GM18517 (cell line): Measurements from ENCODE around the gene CXCL17.
"Not testable (repeated sequence)": the region's sequence is repeated elsewhere in the genome, so short reads cannot be mapped to it uniquely, and the experiment has no call there.

ENCODE experiments used
- ATAC-seq: cut with Tn5 transposase; IDR thresholded peaks from one replicate; pipeline ENCODE4 v1.9.1; 2021; ENCODE audit warnings: mild to moderate bottlenecking, moderate library complexity; ENCODE audit not compliant: unreplicated experiment

Gene CXCL17

DNA sequence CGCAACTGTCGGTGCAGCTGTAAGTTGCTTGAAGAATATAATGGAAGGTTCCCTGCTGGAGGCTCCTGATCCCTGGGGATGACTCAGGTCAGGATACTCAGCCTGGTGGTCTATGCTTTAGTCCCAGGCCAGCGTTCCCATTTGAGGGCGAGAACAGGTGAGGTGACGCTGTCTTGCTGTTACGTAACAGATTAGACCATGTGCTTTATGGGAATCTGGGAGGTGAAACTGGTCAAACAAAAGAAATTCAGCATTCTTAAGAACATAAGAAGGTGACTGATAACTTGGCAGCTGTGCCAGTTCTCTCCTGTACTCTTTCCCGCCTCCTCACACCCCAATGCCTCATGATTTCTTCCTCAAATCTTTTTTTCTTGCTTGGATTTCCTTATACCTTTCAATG is at the start of gene CXCL17:
CXCL17 (minus strand) TSS at position 114 of the 400 bp plus-strand sequence. CDS start 114 bp downstream, outside the sequence.
- ATAC-seq: no peak

DNA sequence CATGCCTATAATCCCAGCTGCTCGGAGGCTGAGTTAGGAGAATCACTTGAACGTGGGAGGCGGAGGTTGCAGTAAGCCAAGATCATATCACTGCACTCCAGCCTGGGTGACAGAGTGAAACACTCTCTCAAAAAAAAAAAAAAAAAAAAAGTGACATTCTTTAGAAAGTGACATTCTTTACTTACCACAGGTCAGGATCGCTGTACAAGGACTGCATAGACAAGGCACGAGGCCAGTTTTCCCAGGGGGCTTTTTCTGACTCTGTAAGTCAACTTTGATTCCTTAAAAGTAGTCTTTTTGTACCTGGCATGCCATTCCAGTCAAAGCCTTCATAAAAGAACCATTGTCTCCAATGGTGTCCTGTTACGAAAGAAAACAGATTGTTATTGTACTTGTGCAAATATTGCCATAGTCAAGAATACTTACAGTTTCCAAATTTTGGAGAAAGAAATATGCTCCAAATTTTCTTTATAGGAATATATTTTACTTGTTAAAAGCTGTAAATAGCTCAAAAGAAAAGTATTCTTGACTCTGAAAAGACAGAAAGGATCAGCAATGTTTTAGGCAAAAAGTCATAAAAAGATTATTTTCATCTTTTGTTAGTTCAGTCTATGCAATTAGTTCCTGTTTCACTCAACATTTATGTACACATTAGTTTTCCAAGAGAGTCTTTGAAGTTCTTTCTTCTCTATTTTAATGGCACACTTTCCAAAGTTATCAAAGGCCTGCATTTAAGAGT is 46.2 kb upstream of the CXCL17 start:
- ATAC-seq: no peak

DNA sequence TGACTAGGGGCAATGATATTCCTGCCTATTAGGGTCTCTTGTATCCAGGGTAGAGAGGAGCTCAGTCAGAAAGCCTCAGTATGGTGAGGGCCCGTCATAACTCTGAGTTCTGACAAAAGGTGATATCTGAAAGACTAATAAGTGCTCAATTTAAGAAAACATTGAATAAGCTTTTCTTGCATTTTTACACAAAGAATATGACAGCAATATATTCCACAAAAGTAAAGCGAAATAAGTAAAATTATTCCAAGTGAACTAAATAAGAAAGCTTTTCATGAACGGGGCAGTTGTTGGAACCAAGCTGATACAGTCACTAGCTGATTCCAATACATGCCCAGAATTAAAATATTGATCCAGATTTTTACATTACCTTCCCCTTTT is 45.0 kb upstream of the CXCL17 start:
- ATAC-seq: no peak

GRCh38 chr19:42487032-42487797 is 44.5 kb upstream of the CXCL17 start:
- ATAC-seq: no peak

- not testable (repeated sequence) for ATAC-seq
Observed at GRCh38 chr19:42485036-42485435, 42.3 kb upstream of the CXCL17 start.

- ATAC-seq: no peak
Observed at GRCh38 chr19:42480335-42481095, 37.8 kb upstream of the CXCL17 start.

DNA sequence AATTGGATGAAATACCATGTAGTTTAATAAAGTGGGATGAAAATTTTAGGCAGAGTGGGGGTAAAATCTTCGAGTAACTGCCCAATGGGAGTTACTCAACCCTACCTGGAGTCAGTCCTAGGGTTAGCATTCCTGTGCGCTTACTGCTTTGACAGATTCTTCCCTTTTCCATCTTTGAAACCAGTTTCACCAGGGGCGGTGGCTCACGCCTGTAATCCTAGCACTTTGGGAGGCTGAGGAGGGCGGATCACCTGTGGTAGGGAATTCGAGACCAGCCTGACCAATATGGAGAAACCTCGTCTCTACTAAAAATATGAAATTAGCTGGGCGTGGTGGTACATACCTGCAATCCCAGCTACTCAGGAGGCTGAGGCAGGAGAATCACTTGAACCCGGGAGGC is 37.0 kb upstream of the CXCL17 start:
- ATAC-seq: no peak

DNA sequence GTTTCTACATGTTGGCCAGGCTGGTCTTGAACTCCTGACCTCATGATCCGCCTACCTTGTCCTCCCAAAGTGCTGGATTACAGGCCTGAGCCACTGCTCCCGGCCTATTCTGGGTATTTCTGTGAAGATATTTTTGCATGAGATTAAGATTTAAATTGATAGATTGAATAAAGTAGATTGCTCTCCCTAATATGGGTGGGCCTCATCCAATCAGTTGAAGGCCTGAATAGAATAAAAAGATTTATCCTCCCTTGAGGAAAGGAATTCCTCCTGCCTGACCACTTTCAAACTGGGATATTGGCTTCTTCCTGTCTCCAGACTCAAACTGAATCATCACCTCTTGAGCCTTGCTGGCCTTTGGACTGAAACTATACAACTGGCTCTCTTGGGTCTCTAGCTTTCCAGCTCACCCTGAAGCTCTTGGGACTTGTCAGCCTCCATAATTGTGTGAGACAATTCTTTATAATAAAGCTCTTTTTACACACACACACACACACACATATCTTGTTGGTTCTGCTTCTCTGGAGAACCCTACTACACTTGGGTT is 36.1 kb upstream of the CXCL17 start:
- ATAC-seq: no peak

GRCh38 chr19:42477933-42478332 is 35.2 kb upstream of the CXCL17 start:
- ATAC-seq: no peak

DNA sequence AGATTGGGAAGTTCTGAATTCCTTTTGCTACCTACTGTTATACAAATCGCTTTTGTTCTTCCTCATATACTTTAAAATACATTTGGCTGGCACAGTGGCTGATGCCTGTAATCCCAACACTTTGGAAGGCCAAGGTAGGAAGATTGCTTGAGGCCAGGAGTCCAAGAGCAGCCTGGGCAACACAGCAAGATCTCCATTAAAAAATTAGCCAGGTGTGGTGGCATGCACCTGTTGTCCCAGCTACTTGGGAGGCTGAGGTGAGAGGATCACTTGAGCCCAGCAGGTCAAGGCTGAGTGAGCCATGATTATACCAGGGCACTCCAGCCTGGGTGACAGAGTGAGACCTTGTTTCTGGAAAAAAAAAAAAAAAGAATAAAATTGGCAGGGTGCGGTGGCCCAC is 34.4 kb upstream of the CXCL17 start:
- no peak for ATAC-seq

- no peak for ATAC-seq
Observed at GRCh38 chr19:42475366-42475765, 32.6 kb upstream of the CXCL17 start.

DNA sequence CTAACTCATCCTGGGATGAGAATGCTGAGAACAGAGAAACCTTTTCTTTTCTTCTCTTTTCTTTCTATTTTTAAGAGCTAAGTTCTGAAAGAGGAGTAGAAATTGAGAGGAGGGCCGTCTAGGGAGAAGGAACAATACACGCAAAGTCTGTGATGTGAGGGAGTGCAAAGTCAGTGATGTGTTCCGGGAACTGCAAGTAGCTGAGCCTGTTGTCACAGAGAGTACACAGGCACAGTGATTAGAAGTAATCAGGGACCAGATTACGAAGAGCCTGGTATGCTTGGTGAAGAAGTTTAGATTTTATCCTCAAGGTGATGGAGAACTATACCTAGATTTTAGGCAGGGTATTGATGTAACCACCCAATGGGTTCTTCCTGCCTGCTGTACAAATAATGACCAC is 32.0 kb upstream of the CXCL17 start:
- ATAC-seq: no peak

GRCh38 chr19:42473686-42474085 is 30.9 kb upstream of the CXCL17 start:
- ATAC-seq: no peak

GRCh38 chr19:42472402-42473147 is 29.8 kb upstream of the CXCL17 start:
- ATAC-seq: no peak

DNA sequence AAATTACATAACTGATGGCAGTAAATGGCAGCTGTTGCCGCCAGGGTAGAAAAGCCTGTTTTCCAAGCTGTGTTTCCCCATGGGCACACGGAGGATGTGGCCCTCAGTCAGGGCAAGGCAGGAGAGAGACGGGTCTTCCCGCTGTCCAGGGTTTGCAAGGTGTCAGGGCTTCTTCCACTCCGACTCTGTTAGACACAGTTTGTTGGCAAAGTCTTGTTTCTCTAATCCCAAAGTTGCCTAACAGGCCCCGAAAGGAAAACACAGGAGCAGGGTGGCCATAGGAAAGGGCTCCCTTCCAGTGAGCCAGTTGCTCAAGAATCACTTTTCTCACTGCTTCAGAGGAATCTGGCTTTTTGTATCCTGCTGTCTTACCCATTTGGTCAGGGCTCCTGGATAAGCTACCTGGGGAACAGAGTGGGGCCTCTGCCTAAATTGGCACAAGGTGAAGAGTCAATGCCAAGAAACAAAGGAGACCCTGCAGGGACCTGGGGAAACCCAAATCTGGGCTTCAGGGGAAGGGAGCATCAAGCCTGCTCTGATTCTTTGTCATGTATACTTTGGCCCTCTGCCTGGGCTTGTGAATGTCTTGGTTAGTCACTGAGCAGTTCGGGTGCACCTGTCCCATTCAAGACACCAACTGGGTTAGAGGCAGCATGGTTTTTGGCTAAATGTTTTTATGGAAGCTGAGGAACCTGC is 29.0 kb upstream of the CXCL17 start:
- no peak for ATAC-seq

DNA sequence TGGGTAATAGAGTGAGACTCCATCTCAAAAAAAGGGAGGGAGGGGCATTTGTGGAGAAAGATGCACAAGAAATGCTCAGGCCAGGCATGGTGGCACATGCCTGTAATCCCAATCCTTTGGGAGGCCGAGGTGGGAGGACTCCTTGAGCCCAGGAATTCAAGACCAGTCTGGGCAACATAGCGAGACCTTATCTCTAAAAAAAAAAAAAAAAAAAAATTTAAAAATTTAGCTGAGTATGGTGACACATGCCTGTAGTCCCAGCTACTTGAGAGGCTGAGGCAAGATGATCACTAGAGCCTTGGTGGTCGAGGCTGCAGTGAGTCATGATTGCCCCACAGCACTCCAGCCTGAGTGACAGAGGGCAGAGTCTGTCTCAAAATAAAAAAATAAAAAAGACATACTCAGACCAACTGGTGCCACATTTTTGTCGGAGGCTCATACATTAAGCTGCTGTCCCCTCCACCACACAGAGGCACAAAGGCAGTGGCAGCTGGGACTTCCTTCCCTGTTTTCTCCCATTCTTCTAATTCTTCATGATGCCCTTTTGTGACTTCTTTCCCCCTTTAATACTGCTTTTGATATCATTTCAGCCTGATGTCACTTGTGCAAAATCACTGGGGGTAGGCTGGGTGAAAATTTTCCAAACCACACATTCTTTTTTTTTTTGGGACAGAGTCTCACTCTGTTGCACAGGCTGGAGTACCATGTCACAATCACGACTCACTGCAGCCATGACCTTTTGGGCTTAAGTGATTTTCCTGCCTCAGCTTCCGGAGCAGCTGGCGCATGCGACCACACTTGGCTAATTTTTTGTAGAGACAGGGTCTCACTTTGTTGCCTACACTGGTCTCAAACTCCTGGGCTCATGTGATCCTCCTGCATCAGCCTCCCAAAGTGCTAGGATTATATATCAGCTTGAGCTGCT is 26.8 kb upstream of the CXCL17 start:
- no peak for ATAC-seq

- no peak for ATAC-seq
Observed at GRCh38 chr19:42468273-42468796, 25.6 kb upstream of the CXCL17 start.

DNA sequence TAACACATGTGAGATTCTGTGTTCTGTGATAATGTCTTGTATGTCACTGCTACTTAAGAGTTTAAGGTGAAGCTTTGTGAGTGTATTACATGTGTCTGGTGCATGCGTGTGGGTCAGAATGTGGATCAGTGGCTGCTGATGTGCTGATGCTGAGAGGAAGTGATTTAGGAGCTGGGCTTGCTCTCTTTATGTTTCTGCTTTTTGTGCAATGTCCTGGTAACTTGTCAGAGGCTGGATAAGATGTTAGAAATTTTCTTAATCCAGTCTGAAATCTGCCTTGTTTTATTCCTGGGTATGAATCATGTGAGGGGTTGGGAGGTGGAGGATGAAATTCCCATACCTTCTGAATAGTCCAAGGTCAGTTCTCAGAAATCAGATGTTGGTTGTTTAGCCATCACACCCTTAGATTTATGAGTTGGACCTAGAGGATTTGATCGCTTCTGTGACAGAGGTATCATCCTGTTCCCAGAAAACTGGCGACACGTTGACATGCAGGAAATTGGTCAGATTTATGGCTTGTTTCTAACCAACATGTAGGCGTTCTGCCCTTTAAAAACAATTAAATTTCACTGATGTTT is 24.5 kb upstream of the CXCL17 start:
- ATAC-seq: no peak
